ENCODE results near the gene C20orf144.

C20orf144 gene

DNA sequence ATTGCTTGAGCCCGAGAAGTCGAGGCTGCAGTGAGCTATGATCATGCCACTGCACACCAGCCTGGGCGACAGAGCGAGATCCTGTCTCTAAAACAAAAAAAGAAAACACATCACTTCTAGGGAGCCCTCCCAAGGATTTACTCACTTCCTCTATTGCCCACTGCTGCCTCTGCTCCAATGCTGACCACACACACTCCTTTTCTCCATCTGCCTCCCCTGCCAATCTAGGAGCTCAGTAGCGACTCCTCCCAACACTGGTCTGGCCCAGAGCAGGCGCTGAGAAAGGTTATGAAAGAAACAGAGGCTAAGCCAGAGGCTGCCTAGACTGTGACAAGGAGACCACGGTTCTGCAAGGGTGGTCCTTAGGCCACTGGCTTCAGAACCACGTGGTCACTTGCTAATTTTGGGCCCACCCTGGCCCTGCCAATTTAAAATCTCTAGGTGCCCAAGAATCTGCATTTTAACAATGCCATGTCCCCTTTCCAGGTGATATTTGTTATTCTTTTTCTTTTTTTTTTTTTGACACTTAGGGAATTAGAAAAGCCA, 25.3 kb downstream of the C20orf144 start:
- Histone ChIP-seq H3K27me3 (ENCODE audit: control insufficient read depth, insufficient read depth, low read length, poor library complexity, severe bottlenecking) (no peaks in the 10 kb centered on the region), H3K4me3 (ENCODE audit: insufficient read depth, low read depth, low read length) (no peak overlapping the region), H3K4me1 (ENCODE audit: control insufficient read depth, insufficient read depth, low read length) (peaks cover 10% of the 10 kb centered on the region), H3K9me3 (ENCODE audit: control insufficient read depth, low read length) (no peaks in the 10 kb centered on the region), H3K36me3 (ENCODE audit: control insufficient read depth, insufficient read depth, low read length) (no peaks in the 10 kb centered on the region), H3K27ac (ENCODE audit: insufficient read depth, low read depth, low read length, poor library complexity, severe bottlenecking) (no peak overlapping the region)
- 90 to 91% methylated on average over 8 of the region's 8 CpGs for WGBS, 2 experiments

DNA sequence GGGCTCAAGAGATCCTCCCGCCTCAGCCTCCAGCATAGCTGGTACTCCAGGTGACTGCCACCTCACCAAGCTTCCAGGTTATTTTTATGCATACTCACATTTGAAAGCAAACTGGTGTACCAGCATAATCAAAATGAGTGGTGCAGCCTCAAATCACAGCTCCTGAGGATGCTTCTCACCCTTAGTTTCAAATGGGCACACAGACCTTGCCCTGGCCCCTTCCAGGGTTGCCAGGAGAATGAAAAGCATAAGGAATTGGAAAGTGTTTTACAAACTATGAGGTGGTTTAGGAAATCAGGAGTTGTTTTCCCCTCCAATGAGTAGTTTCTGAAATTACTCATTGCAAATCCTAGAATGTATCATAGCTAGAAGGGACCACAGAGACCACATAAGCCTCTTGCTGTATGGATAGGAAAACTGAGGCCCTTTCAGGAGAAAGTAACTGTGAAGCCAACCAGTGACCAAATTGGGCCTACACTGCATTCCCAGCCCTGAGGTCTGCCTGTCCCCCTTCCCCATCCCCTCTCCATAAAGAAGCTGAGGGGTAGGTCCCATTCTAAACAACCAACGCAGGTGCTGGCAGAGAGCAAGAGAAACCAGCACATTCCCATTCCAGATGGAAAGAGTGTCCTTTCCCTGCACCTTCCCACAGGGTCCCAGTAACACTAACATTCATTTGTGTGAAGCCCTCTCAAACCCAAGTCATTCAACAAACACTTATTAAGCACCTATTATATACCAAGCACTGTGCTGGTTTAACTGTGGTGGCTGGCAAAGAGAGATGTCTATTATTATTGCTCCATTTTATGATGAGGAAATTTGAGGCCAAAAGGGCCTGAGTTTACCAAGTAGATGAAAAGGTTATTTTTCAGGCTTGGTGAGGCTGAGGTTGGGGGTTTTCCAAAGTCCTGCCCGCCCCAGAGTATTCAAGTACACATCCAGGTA, 26.1 kb downstream of the C20orf144 start:
- no peaks in the 10 kb centered on the region for H3K36me3 ChIP-seq (ENCODE audit: control insufficient read depth, insufficient read depth, low read length)
- H3K9me3 ChIP-seq (ENCODE audit: control insufficient read depth, low read length), result no peaks in the 10 kb centered on the region
- no peak overlapping the region for H3K4me3 ChIP-seq (ENCODE audit: insufficient read depth, low read depth, low read length)
- 90 to 93% methylated on average over 3 of the region's 3 CpGs for WGBS, 2 experiments
- H3K4me1 ChIP-seq (ENCODE audit: control insufficient read depth, insufficient read depth, low read length), result peaks cover 12% of the 10 kb centered on the region
- no peaks in the 10 kb centered on the region for H3K27me3 ChIP-seq (ENCODE audit: control insufficient read depth, insufficient read depth, low read length, poor library complexity, severe bottlenecking)
- H3K27ac ChIP-seq (ENCODE audit: insufficient read depth, low read depth, low read length, poor library complexity, severe bottlenecking), result no peak overlapping the region

GRCh38 chr20:33688938-33689424, 26.9 kb downstream of the C20orf144 start:
- no peaks in the 10 kb centered on the region for H3K27me3 ChIP-seq (ENCODE audit: control insufficient read depth, insufficient read depth, low read length, poor library complexity, severe bottlenecking)
- H3K4me3 ChIP-seq (ENCODE audit: insufficient read depth, low read depth, low read length), result no peak overlapping the region
- WGBS, 2 experiments, result 90 to 91% methylated on average over 3 of the region's 3 CpGs
- H3K4me1 ChIP-seq (ENCODE audit: control insufficient read depth, insufficient read depth, low read length), result peaks cover 19% of the 10 kb centered on the region
- H3K36me3 ChIP-seq (ENCODE audit: control insufficient read depth, insufficient read depth, low read length), result no peaks in the 10 kb centered on the region
- H3K27ac ChIP-seq (ENCODE audit: insufficient read depth, low read depth, low read length, poor library complexity, severe bottlenecking), result no peak overlapping the region
- H3K9me3 ChIP-seq (ENCODE audit: control insufficient read depth, low read length), result no peaks in the 10 kb centered on the region

DNA sequence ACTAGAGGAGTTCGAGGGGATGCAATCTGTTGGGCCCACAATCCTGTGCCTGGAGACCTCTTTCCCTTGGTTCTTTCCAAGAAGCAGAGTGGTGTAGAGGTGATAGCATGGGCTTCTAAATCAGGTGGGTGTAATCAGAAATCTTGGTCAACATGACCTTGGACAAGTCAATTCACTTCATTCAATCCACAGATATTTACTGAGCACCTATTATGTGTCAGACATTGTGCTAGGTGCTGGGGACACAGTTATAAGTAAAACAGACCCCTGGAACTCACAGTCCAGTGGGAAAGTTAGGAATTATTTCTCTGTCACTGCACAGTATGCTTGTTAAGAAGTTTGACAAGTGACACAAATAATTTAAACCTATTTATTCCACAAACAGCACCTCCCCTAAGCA, 27.4 kb downstream of the C20orf144 start:
- Histone ChIP-seq H3K27me3 (ENCODE audit: control insufficient read depth, insufficient read depth, low read length, poor library complexity, severe bottlenecking) (no peaks in the 10 kb centered on the region), H3K4me1 (ENCODE audit: control insufficient read depth, insufficient read depth, low read length) (peaks cover 19% of the 10 kb centered on the region), H3K4me3 (ENCODE audit: insufficient read depth, low read depth, low read length) (no peak overlapping the region), H3K36me3 (ENCODE audit: control insufficient read depth, insufficient read depth, low read length) (no peaks in the 10 kb centered on the region), H3K9me3 (ENCODE audit: control insufficient read depth, low read length) (no peaks in the 10 kb centered on the region), H3K27ac (ENCODE audit: insufficient read depth, low read depth, low read length, poor library complexity, severe bottlenecking) (no peak overlapping the region)
- WGBS, 2 experiments, result 78 to 100% methylated on average over 1 of the region's 1 CpG

DNA sequence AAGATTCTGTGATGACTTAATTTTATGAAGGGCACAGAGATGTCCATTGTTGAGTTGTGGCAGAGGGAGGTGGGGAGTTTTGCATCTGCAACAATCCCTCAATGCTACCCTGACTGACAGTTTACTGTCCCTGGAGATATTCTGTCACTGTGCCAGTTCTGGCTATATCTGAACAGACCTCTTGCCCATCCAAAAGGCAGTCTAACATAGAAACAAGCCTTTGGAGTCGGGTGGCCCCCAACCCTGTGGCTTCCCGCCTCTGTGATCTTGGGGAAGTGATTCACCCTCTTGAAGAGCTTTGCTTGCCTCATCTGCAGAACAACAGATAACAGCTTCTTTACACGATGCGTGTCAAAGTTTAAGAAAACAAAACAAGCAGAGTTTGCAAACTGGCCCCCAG, 27.8 kb downstream of the C20orf144 start:
- Histone ChIP-seq H3K9me3 (ENCODE audit: control insufficient read depth, low read length) (no peaks in the 10 kb centered on the region), H3K27ac (ENCODE audit: insufficient read depth, low read depth, low read length, poor library complexity, severe bottlenecking) (no peak overlapping the region)
- WGBS, 2 experiments, result 22 to 40% methylated on average over 4 of the region's 4 CpGs

DNA sequence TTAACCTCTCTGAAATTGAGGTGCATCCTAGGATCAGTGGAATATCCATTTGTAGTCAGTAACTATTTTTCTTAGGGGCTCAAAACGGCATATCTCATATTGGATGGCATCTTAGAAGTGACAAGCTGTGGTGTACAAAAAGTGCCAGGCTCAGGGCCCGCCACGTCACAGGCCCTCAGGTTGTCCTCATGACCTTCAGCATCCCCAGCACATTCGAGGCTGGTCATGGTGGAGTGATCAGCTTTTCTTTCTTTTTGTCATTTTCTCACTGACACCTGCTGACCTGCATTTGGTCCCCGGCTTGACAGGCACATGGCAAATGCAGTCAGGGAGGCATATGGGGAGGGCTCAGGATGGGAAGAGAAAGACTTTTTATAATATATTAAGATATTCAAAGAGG, 31.2 kb downstream of the C20orf144 start:
- H3K36me3 ChIP-seq (ENCODE audit: control insufficient read depth, insufficient read depth, low read length), result no peaks in the 10 kb centered on the region
- H3K27ac ChIP-seq (ENCODE audit: insufficient read depth, low read depth, low read length, poor library complexity, severe bottlenecking), result no peak overlapping the region
- H3K9me3 ChIP-seq (ENCODE audit: control insufficient read depth, low read length), result no peaks in the 10 kb centered on the region
- H3K27me3 ChIP-seq (ENCODE audit: control insufficient read depth, insufficient read depth, low read length, poor library complexity, severe bottlenecking), result no peaks in the 10 kb centered on the region
- H3K4me3 ChIP-seq (ENCODE audit: insufficient read depth, low read depth, low read length), result no peak overlapping the region
- WGBS, 2 experiments, result 57 to 65% methylated on average over 5 of the region's 5 CpGs
- peaks cover 13% of the 10 kb centered on the region for H3K4me1 ChIP-seq (ENCODE audit: control insufficient read depth, insufficient read depth, low read length)

More for the DNA sequence above, 27.8 kb downstream of the C20orf144 start:
- Histone ChIP-seq H3K27me3 (ENCODE audit: control insufficient read depth, insufficient read depth, low read length, poor library complexity, severe bottlenecking) (no peaks in the 10 kb centered on the region), H3K4me1 (ENCODE audit: control insufficient read depth, insufficient read depth, low read length) (peaks cover 14% of the 10 kb centered on the region), H3K36me3 (ENCODE audit: control insufficient read depth, insufficient read depth, low read length) (no peaks in the 10 kb centered on the region), H3K4me3 (ENCODE audit: insufficient read depth, low read depth, low read length) (no peak overlapping the region)

- no peak overlapping the region for H3K4me3 ChIP-seq (ENCODE audit: insufficient read depth, low read depth, low read length)
- no peaks in the 10 kb centered on the region for H3K36me3 ChIP-seq (ENCODE audit: control insufficient read depth, insufficient read depth, low read length)
- H3K4me1 ChIP-seq (ENCODE audit: control insufficient read depth, insufficient read depth, low read length), result peaks cover 13% of the 10 kb centered on the region
- WGBS, 2 experiments, result 50 to 53% methylated on average over 17 of the region's 17 CpGs
- H3K27ac ChIP-seq (ENCODE audit: insufficient read depth, low read depth, low read length, poor library complexity, severe bottlenecking), result peak overlapping the region; percentile 66
- no peaks in the 10 kb centered on the region for H3K9me3 ChIP-seq (ENCODE audit: control insufficient read depth, low read length)
- H3K27me3 ChIP-seq (ENCODE audit: control insufficient read depth, insufficient read depth, low read length, poor library complexity, severe bottlenecking), result no peaks in the 10 kb centered on the region
Observed at GRCh38 chr20:33693741-33694638, 31.9 kb downstream of the C20orf144 start.

DNA sequence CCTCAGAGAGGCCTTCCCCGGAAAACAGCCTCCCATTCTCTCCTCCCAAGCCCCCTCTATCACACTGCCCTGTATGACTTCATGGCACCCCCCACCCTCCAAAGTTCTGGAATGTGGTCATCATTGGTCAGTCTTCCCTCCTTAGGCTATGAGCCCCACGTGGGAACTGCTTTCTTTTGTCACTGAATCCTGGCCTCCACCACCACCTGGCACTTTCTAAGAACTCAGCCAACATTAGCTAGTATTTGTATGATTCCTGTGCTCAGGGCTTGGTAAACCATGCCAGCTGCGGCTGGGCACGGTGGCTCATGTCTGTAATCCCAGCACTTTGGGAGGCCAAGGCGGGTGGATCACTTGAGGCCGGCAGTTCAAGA, 32.5 kb downstream of the C20orf144 start:
- Histone ChIP-seq H3K4me3 (ENCODE audit: insufficient read depth, low read depth, low read length) (no peak overlapping the region), H3K27ac (ENCODE audit: insufficient read depth, low read depth, low read length, poor library complexity, severe bottlenecking) (peak overlapping the region; percentile 66), H3K9me3 (ENCODE audit: control insufficient read depth, low read length) (no peaks in the 10 kb centered on the region), H3K4me1 (ENCODE audit: control insufficient read depth, insufficient read depth, low read length) (peaks cover 13% of the 10 kb centered on the region), H3K36me3 (ENCODE audit: control insufficient read depth, insufficient read depth, low read length) (no peaks in the 10 kb centered on the region), H3K27me3 (ENCODE audit: control insufficient read depth, insufficient read depth, low read length, poor library complexity, severe bottlenecking) (no peaks in the 10 kb centered on the region)
- 72 to 74% methylated on average over 6 of the region's 6 CpGs for WGBS, 2 experiments

DNA sequence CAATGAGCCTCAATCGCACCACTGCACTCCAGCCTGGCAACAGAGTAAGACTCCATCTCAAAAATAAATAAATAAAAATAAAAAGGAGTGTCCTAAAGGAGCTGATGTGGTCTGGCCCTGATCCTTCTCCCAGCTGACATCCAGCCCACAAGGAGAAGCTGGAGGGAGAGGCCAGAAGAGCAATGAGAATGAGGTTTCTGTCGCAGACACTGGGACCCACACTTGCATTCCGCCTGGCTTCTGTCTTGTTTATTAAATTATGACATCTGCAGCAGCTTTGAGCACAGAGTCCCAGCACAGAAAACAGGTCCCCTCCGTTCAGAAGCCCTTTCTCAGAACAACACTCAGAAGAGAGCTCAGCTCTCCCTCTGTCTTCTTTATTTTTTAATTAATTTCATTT, 34.3 kb downstream of the C20orf144 start:
- Histone ChIP-seq H3K36me3 (ENCODE audit: control insufficient read depth, insufficient read depth, low read length) (no peaks in the 10 kb centered on the region), H3K27me3 (ENCODE audit: control insufficient read depth, insufficient read depth, low read length, poor library complexity, severe bottlenecking) (no peaks in the 10 kb centered on the region), H3K4me1 (ENCODE audit: control insufficient read depth, insufficient read depth, low read length) (peaks cover 13% of the 10 kb centered on the region), H3K4me3 (ENCODE audit: insufficient read depth, low read depth, low read length) (no peak overlapping the region), H3K27ac (ENCODE audit: insufficient read depth, low read depth, low read length, poor library complexity, severe bottlenecking) (no peak overlapping the region), H3K9me3 (ENCODE audit: control insufficient read depth, low read length) (no peaks in the 10 kb centered on the region)
- 87 to 97% methylated on average over 4 of the region's 4 CpGs for WGBS, 2 experiments

GRCh38 chr20:33697129-33697528, 35.0 kb downstream of the C20orf144 start:
- Histone ChIP-seq H3K4me3 (ENCODE audit: insufficient read depth, low read depth, low read length) (no peak overlapping the region), H3K9me3 (ENCODE audit: control insufficient read depth, low read length) (no peaks in the 10 kb centered on the region), H3K27me3 (ENCODE audit: control insufficient read depth, insufficient read depth, low read length, poor library complexity, severe bottlenecking) (no peaks in the 10 kb centered on the region), H3K36me3 (ENCODE audit: control insufficient read depth, insufficient read depth, low read length) (no peaks in the 10 kb centered on the region), H3K4me1 (ENCODE audit: control insufficient read depth, insufficient read depth, low read length) (peaks cover 13% of the 10 kb centered on the region), H3K27ac (ENCODE audit: insufficient read depth, low read depth, low read length, poor library complexity, severe bottlenecking) (no peak overlapping the region)
- 86 to 94% methylated on average over 8 of the region's 8 CpGs for WGBS, 2 experiments

Measured in ectodermal cell (in vitro differentiated cells).